HL-60 (cell line): ENCODE data around the gene KRT17.

ENCODE experiments used
- CTCF ChIP-seq: IDR thresholded peaks from one replicate; pipeline ENCODE4 v1.5.1; 2011; ENCODE audit warnings: low read length, control low read depth, inconsistent platforms; ENCODE audit not compliant: insufficient read depth
- POLR2AphosphoS5 ChIP-seq: IDR thresholded peaks from 2 replicates; pipeline ENCODE4 v1.6.1; 2012; ENCODE audit warnings: low read depth

DNA sequence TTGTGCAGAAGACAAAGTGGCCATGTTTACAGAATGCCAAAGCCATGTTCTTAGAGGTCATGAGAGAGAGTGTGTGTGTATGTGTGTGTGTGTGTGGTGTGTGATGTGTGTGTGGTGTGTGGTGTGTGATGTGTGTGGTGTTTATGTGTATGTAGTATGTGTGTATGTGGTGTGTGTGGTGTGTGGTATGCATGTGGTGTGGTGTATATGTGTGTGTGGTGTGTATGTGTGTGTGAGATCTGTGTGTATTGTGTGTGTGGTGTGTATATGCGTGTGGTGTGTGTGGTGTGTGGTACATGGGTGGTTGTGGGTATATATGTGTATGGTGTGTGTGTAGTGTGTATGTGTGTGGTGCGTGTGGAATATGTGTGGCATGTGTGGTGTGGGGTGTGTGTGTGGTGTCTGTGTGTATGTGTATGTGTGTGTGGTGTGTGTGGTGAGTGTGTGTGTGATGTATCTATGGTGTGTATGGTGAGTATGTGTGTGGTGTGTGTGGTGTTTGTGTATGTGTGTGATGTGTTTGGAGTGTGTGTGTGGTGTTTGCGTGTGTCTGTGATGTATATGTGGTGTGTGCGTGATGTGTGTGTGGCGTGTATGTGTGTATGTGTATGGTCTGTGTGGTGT lies 8.2 kb upstream of the KRT17 start:
- no peak for TF ChIP-seq CTCF
- TF ChIP-seq POLR2AphosphoS5 = no peak
